RWPE1 (cell line): Measurements from ENCODE around the gene PDSS2.
A peak's percentile ranks its signal among the peaks of the same experiment; 100 is the strongest.

ENCODE experiments used
- CTCF ChIA-PET: fragments of 350-600 bp; sonication (Branson Sonifier 250); formaldehyde crosslinking; extraction: SDS; loops from one replicate; lab custom pipeline; 2021; lab: Yijun Ruan, JAX
- POLR2A ChIA-PET: fragments of 400-600 bp; formaldehyde crosslinking; extraction: SDS; loops from one replicate; lab custom pipeline; 2020; ENCODE audit warnings: antibody characterized with exemption; ENCODE audit not compliant: low non-redundant PET; lab: Yijun Ruan, JAX
- DNase-seq: peaks from one replicate; pipeline ENCODE4 v3.0.0; 2012; ENCODE audit warnings: low spot score
- H3K27ac ChIP-seq: fragments of 450-650 bp; 2 replicates; pipeline ENCODE4 v1.5.1; 2017
- CTCF ChIP-seq: fragments of 450-650 bp; conservative IDR thresholded peaks from 2 replicates; pipeline ENCODE4 v1.5.1; 2017; ENCODE audit warnings: low read depth, mild to moderate bottlenecking

The PDSS2 gene

GRCh38 chr6:107495196-107495643, 35.9 kb upstream of the PDSS2 start:
- no peak overlapping the region for H3K27ac ChIP-seq
- TF ChIP-seq CTCF: no peak
- no peak for DNase-seq
- POLR2A ChIA-PET: no interaction called here
- CTCF ChIA-PET: interaction anchor here (0.6 kb wide), 1 partner anchor 179 kb away, joined by 3 read pairs; no protein-coding TSS in a partner anchor

- TF ChIP-seq CTCF: no peak
- POLR2A ChIA-PET: no interaction called here
Measured at GRCh38 chr6:107493158-107494057, 34.0 kb upstream of the PDSS2 start.

GRCh38 chr6:107491760-107492660, 32.6 kb upstream of the PDSS2 start:
- no peak for DNase-seq
- ChIA-PET POLR2A (no interaction called here), CTCF (interaction anchor here (0.5 to 1.5 kb wide), 4 partner anchors 10 to 1059 kb away, joined by 3 to 5 read pairs (median 4); no protein-coding TSS in a partner anchor)
- H3K27ac ChIP-seq: no peak overlapping the region
- no peak for TF ChIP-seq CTCF

More at GRCh38 chr6:107493158-107494057, 34.0 kb upstream of the PDSS2 start:
- no peak for DNase-seq
- CTCF ChIA-PET: interaction anchor here (0.6 to 1.5 kb wide), 3 partner anchors 9 to 1336 kb away, joined by 3 to 5 read pairs (median 3); no protein-coding TSS in a partner anchor
- H3K27ac ChIP-seq: no peak overlapping the region

- peak; percentile 3 for DNase-seq
- CTCF ChIA-PET: interaction anchor here (0.6 kb wide), 2 partner anchors 39 to 1058 kb away, joined by 5 read pairs; no protein-coding TSS in a partner anchor
- TF ChIP-seq CTCF: no peak
- POLR2A ChIA-PET: no interaction called here
- no peak overlapping the region for H3K27ac ChIP-seq
Measured at GRCh38 chr6:107491138-107491609, 31.8 kb upstream of the PDSS2 start.

- no peak for TF ChIP-seq CTCF
- ChIA-PET CTCF (interaction anchor here (0.6 kb wide), 1 partner anchor 39 kb away, joined by 5 read pairs; no protein-coding TSS in a partner anchor), POLR2A (no interaction called here)
- no peak overlapping the region for H3K27ac ChIP-seq
- DNase-seq: peak; percentile 4
Measured at GRCh38 chr6:107490566-107491137, 31.3 kb upstream of the PDSS2 start.
